ENCODE results near the gene DUSP14. TPM values are rescaled to one million over a fixed set of nuclear protein-coding genes. Genes with fewer than 3 reads are reported as not detected.

Gene DUSP14
- total RNA-seq, 1 donor from 2014 or later: 4.6 TPM

DNA sequence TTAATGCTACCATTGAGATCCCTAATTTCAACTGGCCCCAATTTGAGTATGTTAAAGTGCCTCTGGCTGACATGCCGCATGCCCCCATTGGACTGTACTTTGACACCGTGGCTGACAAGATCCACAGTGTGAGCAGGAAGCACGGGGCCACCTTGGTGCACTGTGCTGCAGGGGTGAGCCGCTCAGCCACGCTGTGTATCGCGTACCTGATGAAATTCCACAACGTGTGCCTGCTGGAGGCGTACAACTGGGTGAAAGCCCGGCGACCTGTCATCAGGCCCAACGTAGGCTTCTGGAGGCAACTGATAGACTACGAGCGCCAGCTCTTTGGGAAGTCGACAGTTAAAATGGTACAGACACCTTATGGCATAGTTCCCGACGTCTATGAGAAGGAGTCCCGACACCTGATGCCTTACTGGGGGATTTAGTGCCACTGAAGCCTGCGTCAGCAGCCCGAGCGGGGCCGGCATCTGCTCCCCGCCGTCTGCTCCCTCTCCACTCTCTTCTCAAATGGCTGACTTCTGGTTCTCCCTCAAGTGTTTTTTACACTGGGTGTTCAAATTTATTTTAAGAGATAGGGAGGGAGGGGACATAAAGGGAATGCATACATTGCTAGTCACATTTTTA, 22.9 kb downstream of the DUSP14 start:
- no peak overlapping the region for H3K4me3 ChIP-seq
- intact Hi-C loops (cut with DNase I): no loop called here
- no peaks in the 10 kb centered on the region for H3K27me3 ChIP-seq
- TF ChIP-seq, protein P1, sequence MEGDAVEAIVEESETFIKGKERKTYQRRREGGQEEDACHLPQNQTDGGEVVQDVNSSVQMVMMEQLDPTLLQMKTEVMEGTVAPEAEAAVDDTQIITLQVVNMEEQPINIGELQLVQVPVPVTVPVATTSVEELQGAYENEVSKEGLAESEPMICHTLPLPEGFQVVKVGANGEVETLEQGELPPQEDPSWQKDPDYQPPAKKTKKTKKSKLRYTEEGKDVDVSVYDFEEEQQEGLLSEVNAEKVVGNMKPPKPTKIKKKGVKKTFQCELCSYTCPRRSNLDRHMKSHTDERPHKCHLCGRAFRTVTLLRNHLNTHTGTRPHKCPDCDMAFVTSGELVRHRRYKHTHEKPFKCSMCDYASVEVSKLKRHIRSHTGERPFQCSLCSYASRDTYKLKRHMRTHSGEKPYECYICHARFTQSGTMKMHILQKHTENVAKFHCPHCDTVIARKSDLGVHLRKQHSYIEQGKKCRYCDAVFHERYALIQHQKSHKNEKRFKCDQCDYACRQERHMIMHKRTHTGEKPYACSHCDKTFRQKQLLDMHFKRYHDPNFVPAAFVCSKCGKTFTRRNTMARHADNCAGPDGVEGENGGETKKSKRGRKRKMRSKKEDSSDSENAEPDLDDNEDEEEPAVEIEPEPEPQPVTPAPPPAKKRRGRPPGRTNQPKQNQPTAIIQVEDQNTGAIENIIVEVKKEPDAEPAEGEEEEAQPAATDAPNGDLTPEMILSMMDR (IDR thresholded peaks at IDR 0.05): no peak
- H3K4me1 ChIP-seq: no peaks in the 10 kb centered on the region
- H3K9me3 ChIP-seq: no peaks in the 10 kb centered on the region
- H3K36me3 ChIP-seq: peaks cover 30 to 44% of the 10 kb centered on the region in 2 donors
- H3K27ac ChIP-seq: no peak overlapping the region
- DNase-seq (ENCODE audit: low spot score in 2 of 2): no peak

DNA sequence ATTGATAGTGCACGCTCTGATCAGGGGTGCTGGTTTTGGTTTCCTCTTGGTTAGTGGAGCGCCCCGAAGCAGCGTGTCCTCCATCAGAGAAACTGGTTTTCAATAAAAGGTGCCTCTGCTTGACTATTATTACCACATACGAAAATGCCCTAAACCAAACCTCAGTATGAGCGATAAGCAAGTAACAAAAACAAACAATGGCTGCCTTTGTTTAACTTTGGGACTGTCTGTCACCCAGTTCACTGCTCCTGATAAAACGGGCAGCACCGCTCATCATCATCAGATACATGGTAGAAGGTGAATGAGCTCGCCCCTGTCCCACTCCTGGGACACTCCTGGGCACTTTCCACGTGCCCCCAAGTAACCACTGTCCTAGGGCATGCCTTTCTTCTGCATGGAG, 24.0 kb downstream of the DUSP14 start:
- no peak for DNase-seq (ENCODE audit: low spot score in 2 of 2)
- Histone ChIP-seq H3K36me3 (peaks cover 42 to 55% of the 10 kb centered on the region in 2 donors), H3K4me3 (no peak overlapping the region)

DNA sequence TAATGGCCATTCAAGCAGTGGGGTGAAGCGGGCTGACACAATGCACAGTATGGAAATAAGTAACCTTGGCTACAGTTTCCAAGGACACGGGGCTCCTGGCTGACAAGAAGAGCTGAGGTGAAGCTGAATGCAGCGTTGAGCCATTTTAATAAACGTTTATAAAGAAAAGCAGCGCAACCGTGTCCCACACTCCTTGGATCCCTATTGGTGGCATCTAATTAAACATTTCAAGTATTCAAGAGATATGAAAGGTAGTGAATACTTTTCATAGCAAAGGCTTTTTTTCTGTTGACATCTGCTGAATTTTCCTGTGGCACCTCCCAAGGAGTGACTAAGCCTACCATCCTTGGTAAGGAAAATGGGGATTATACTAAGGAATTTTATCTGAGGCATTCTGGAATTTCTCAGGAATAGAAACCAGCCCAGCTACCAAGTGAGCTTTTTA, 26.5 kb downstream of the DUSP14 start:
- no peak overlapping the region for H3K4me3 ChIP-seq
- H3K27ac ChIP-seq: no peak overlapping the region
- DNase-seq (ENCODE audit: low spot score in 2 of 2): no peak
- H3K9me3 ChIP-seq: no peaks in the 10 kb centered on the region
- no peaks in the 10 kb centered on the region for H3K4me1 ChIP-seq
- H3K27me3 ChIP-seq: no peaks in the 10 kb centered on the region
- peaks cover 61 to 80% of the 10 kb centered on the region in 2 donors for H3K36me3 ChIP-seq
- TF ChIP-seq, protein P1 (IDR thresholded peaks at IDR 0.05): no peak
- intact Hi-C loops (cut with DNase I): no loop called here

More for the DNA sequence above, 24.0 kb downstream of the DUSP14 start:
- intact Hi-C loops (cut with DNase I): no loop called here
- Histone ChIP-seq H3K27me3 (no peaks in the 10 kb centered on the region), H3K27ac (no peak overlapping the region), H3K9me3 (no peaks in the 10 kb centered on the region), H3K4me1 (no peaks in the 10 kb centered on the region)
- TF ChIP-seq, protein P1 (IDR thresholded peaks at IDR 0.05): no peak

DNA sequence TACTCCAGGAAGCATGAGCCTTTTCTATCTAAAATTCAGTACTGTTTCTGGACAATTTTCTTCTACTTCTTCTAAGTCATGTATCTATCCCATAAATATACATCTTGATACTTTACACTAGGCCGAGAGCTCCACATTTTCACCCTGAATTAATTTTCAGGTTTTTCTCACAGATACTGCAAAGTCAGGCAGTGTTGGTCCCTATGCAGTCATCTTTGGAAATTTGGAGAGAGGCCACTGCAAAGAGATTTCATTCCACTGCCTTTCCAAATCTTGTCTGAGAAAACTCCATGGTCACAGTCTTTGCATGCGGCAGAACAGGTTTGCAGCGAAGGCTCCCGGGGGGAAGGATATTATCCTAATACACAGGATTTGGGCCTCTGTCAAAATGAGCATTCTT, 28.2 kb downstream of the DUSP14 start:
- Histone ChIP-seq H3K4me1 (no peaks in the 10 kb centered on the region), H3K27me3 (no peaks in the 10 kb centered on the region), H3K27ac (no peak overlapping the region), H3K9me3 (no peaks in the 10 kb centered on the region), H3K4me3 (no peak overlapping the region), H3K36me3 (peaks cover 56 to 75% of the 10 kb centered on the region in 2 donors)
- DNase-seq (ENCODE audit: low spot score in 2 of 2): no peak
- intact Hi-C loops (cut with DNase I): no loop called here
- TF ChIP-seq, protein P1 (IDR thresholded peaks at IDR 0.05): no peak

DNA sequence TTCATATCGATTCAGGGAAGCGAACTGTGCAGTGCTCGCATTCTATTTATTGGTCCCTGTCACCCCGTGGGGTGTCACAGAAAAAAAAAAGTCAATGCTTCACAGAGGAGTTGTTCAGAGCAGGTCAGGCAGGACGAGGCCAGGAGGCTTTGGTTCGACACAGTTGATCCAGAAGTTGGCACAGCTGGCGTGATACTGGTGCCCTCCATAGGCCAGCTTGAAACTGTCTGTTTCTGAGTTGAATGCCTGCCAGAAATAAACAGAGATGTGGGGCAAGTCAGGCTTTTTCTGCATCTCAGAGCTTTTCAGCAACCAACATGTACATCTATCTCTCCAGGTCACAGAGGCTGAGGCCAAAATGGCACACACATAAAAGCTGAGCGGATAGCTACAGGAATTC, 29.1 kb downstream of the DUSP14 start:
- no peaks in the 10 kb centered on the region for H3K9me3 ChIP-seq
- no peak overlapping the region for H3K27ac ChIP-seq
- H3K27me3 ChIP-seq: no peaks in the 10 kb centered on the region
- no peak for DNase-seq (ENCODE audit: low spot score in 2 of 2)
- H3K4me3 ChIP-seq: no peak overlapping the region
- intact Hi-C loops (cut with DNase I): no loop called here
- no peaks in the 10 kb centered on the region for H3K4me1 ChIP-seq
- TF ChIP-seq, protein P1 (IDR thresholded peaks at IDR 0.05): peak in 1 of 3 experiments; percentile 7
- peaks cover 62 to 70% of the 10 kb centered on the region in 2 donors for H3K36me3 ChIP-seq
